ENCODE data around the gene CARNS1.

Gene CARNS1, protein sequence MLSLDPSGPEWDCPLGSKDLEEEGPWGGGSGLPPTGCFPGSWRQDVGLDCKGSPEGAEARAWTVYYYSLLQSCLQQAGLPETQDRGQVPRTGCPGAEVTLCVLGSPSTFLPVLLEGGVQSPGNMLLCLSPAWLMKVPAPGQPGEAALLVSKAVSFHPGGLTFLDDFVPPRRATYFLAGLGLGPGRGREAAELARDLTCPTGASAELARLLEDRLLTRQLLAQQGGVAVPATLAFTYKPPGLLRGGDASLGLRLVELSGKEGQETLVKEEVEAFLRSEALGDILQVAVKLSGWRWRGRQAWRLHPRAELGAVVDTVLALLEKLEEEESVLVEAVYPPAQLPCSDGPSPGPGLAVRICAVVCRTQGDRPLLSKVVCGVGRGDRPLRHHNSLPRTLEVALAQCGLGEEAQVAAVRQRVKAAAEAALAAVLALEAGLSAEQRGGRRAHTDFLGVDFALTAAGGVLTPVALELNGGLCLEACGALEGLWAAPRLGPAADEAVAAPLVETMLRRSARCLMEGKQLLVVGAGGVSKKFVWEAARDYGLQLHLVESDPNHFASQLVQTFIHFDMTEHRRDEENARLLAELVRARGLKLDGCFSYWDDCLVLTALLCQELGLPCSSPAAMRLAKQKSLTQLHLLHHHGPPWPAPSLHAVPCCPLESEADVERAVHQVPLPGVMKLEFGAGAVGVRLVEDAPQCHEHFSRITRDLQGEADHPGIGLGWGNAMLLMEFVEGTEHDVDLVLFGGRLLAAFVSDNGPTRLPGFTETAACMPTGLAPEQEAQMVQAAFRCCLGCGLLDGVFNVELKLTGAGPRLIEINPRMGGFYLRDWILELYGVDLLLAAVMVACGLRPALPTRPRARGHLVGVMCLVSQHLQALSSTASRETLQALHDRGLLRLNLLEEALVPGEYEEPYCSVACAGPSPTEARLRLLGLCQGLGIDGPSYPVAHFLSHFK

GRCh38 chr11:67415501-67416304 lies at the start of gene CARNS1:
Gene CARNS1 (plus strand): TSS chr11:67415678. CDS start chr11:67416200, 522 bp downstream.
- peak within 1 kb of the TSS in 3 of 10 experiments; percentile 12 to 23 (median 18); a peak in 4 of 20 replicates for H3K4me3 ChIP-seq
- H3K4me1 ChIP-seq: peaks cover 66 to 100% (median 94%) of the 10 kb centered on the region in 10 experiments
- no peaks in the 10 kb centered on the region for H3K9me3 ChIP-seq (replicated peaks in 1 of 11)
- H4K20me1 ChIP-seq: peaks cover 0 to 54% (median 0%) of the 10 kb centered on the region in 11 experiments; a peak in 10 of 22 replicates
- no peak for TF ChIP-seq Cebpa-rat (IDR thresholded peaks at IDR 0.05)
- H3K27ac ChIP-seq: peak within 1 kb of the TSS in 1 of 11 experiments; percentile 59; a peak in 3 of 22 replicates
- H3K36me3 ChIP-seq: no peaks in the 10 kb centered on the region
- peaks cover 16 to 51% (median 31%) of the 10 kb centered on the region in 11 experiments for H3K27me3 ChIP-seq
- peak within 1 kb of the TSS; percentile 77 to 100 (median 99) for H3K4me2 ChIP-seq
- H3K9ac ChIP-seq: peak within 1 kb of the TSS in 7 of 11 experiments; percentile 15 to 90 (median 28); a peak in 9 of 22 replicates

DNA sequence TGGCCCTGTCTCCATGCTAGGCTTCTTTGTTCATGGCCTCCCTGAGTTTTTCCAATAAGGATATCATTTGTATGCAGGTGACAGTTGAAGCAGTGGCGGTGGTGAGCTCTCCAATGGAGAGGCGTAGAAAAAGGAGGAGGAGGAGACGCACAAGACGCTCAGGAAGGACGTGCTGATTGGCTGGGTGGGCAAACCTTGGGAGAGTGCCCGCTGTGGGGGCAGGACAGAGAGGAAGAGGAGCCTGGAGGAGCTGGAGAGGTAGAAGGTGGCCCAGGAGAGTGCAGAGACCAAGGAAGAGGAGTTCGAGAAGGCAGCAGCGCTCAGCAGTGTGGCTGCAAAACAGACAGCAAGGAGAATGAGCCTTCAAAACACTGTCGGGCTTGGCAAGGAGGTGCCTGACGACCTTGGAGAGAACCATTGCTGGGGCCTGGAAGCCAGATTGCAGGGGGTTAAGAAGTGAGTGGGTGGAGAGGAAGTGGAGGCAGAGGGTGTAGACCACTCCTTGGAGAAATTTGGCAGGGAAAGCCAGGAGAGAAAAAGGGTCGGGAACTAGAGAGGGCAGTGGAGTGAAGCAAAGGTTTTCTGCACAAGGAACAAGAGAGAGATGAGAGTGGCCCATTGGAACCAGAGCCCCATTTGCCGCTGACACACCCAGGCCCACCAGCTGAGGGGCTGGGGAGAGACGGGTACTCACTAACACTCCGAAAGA lies 49.6 kb upstream of the CARNS1 start:
- Histone ChIP-seq H3K9ac (no peak overlapping the region), H3K36me3 (peaks cover 0 to 6% (median 0%) of the 10 kb centered on the region in 11 experiments; a peak in 2 of 22 replicates), H3K27ac (no peak overlapping the region), H3K4me3 (no peak overlapping the region), H3K27me3 (peaks cover 0 to 23% (median 13%) of the 10 kb centered on the region in 11 experiments; a peak in 11 of 22 replicates), H3K4me2 (peak overlapping the region; percentile 76 to 99 (median 82)), H4K20me1 (peaks cover 0 to 48% (median 1%) of the 10 kb centered on the region in 11 experiments; a peak in 9 of 22 replicates), H3K9me3 (replicated peaks in 1 of 11) (no peaks in the 10 kb centered on the region), H3K4me1 (peaks cover 57 to 73% (median 70%) of the 10 kb centered on the region in 10 experiments)
- TF ChIP-seq Cebpa-rat (IDR thresholded peaks at IDR 0.05): no peak

- H3K4me1 ChIP-seq: peaks cover 64 to 80% (median 77%) of the 10 kb centered on the region in 10 experiments
These were observed 48.9 kb upstream of the CARNS1 start for GRCh38 chr11:67366546-67366945.

DNA sequence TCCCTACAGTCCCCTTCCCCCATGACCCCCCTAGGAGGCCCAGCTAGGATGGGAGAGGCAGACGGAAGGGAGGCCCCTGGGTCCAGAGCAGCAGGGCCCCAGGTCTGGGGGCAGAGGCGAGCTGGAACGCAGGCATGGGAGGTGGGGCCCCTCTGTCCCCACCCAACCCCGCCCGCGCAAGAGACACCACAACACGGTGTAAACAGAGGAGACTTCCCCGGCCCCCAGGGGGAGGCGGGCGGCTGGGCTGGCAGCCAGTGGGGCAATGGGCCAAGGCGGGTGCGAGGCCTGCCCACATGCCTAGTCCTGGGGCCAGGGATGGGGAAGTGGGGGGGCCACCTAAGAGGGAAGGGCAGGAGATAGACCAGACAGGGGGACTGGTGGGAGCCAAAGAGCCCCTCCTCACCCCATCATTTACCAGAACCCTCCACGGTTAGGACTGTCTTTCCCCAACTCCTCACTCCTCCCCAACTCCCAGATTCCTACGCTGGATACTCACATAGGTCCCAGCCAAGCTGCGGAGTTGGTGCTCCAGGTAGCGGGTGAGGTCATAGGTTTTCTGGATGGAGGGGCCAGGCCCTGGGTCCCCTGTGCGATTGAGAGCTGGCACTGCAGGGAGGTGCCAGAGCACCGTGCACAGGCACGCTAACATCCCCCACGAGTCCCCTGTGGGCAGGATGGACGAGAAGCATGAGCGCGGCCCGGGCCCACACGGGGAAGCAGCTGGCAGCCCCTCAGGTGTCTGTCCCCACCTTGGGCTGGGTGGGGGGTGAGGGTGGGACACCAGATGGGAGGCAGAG lies 48.3 kb upstream of the CARNS1 start:
- H3K4me1 ChIP-seq: peaks cover 70 to 86% (median 83%) of the 10 kb centered on the region in 10 experiments
- no peak for TF ChIP-seq Cebpa-rat (IDR thresholded peaks at IDR 0.05)

More at GRCh38 chr11:67366546-67366945, 48.9 kb upstream of the CARNS1 start:
- H3K36me3 ChIP-seq: peaks cover 0 to 6% (median 0%) of the 10 kb centered on the region in 11 experiments; a peak in 2 of 22 replicates
- H3K27me3 ChIP-seq: peaks cover under 1 to 27% (median 15%) of the 10 kb centered on the region in 11 experiments; a peak in 15 of 22 replicates
- H4K20me1 ChIP-seq: peaks cover 0 to 54% (median 8%) of the 10 kb centered on the region in 11 experiments; a peak in 11 of 22 replicates
- H3K4me3 ChIP-seq: no peak overlapping the region
- no peak for TF ChIP-seq Cebpa-rat (IDR thresholded peaks at IDR 0.05)
- no peak overlapping the region for H3K9ac ChIP-seq
- no peak overlapping the region for H3K27ac ChIP-seq
- peak overlapping the region; percentile 76 to 99 (median 82) for H3K4me2 ChIP-seq
- no peaks in the 10 kb centered on the region for H3K9me3 ChIP-seq (replicated peaks in 1 of 11)

DNA sequence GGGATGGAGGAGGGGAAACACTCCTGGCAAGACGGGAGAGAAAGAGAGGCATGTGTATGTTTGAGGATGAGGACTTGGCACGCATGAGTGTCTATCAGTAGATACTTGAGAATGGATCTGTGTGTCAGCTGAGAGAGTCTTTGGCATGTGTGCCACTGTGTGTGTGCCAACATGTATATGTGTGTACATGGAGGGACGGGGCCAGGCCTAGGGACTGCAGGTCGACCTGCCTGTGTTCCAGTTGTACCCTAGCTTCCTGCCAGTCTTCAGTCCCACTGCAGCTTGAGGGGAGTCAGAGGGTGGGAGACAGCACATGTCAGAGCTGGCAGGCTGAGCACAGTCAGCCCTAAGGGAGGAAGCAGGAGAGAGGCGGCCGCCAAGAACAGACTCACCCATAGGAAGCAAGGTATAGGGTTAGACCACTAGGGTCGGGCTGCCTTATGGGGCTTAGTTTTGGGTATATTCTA lies 47.7 kb upstream of the CARNS1 start:
- H3K4me2 ChIP-seq: peak overlapping the region; percentile 76 to 99 (median 82)
- H3K9me3 ChIP-seq (replicated peaks in 1 of 11): no peaks in the 10 kb centered on the region
- peaks cover 0 to 55% (median 14%) of the 10 kb centered on the region in 11 experiments; a peak in 12 of 22 replicates for H4K20me1 ChIP-seq
- TF ChIP-seq Cebpa-rat (IDR thresholded peaks at IDR 0.05): no peak
- H3K9ac ChIP-seq: no peak overlapping the region
- no peak overlapping the region for H3K4me3 ChIP-seq
- H3K4me1 ChIP-seq: peaks cover 71 to 88% (median 85%) of the 10 kb centered on the region in 10 experiments
- H3K27ac ChIP-seq: no peak overlapping the region
- peaks cover 0 to 6% (median 0%) of the 10 kb centered on the region in 11 experiments; a peak in 2 of 22 replicates for H3K36me3 ChIP-seq
- H3K27me3 ChIP-seq: peaks cover 8 to 38% (median 21%) of the 10 kb centered on the region in 11 experiments; a peak in 20 of 22 replicates

More for the DNA sequence above, 48.3 kb upstream of the CARNS1 start:
- H3K27ac ChIP-seq: no peak overlapping the region
- peaks cover 6 to 33% (median 19%) of the 10 kb centered on the region in 11 experiments; a peak in 20 of 22 replicates for H3K27me3 ChIP-seq
- H3K36me3 ChIP-seq: peaks cover 0 to 6% (median 0%) of the 10 kb centered on the region in 11 experiments; a peak in 2 of 22 replicates
- no peaks in the 10 kb centered on the region for H3K9me3 ChIP-seq (replicated peaks in 1 of 11)
- peak overlapping the region; percentile 76 to 99 (median 82) for H3K4me2 ChIP-seq
- no peak overlapping the region for H3K9ac ChIP-seq
- peaks cover 0 to 55% (median 14%) of the 10 kb centered on the region in 11 experiments; a peak in 12 of 22 replicates for H4K20me1 ChIP-seq
- no peak overlapping the region for H3K4me3 ChIP-seq

DNA sequence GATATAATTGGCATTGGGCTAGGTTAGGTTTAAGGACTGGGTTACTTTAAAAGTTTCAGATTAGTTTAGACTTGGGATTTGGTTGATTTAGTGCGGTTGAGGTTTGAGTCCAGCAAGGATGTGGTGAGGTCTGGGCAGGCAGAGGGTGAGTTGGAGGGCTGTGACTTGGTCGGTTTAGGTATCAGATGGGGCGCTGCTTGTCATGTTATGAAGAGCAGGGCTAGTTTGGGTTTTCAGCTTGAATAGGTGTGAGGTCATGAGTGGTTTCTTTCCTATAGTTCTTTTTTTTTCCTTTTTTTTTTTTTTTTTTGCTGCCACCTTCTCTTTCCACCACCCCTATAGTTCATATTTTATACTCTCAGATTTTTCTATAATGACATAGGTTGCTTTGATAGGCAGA lies 46.9 kb upstream of the CARNS1 start:
- no peak for TF ChIP-seq Cebpa-rat (IDR thresholded peaks at IDR 0.05)
- Histone ChIP-seq H3K9me3 (replicated peaks in 1 of 11) (no peaks in the 10 kb centered on the region), H3K4me3 (no peak overlapping the region), H3K27ac (no peak overlapping the region), H3K9ac (no peak overlapping the region), H3K4me1 (peaks cover 71 to 92% (median 88%) of the 10 kb centered on the region in 10 experiments), H4K20me1 (peaks cover 0 to 55% (median 14%) of the 10 kb centered on the region in 11 experiments; a peak in 12 of 22 replicates), H3K4me2 (peak overlapping the region; percentile 76 to 99 (median 82)), H3K27me3 (peaks cover 8 to 46% (median 28%) of the 10 kb centered on the region in 11 experiments; a peak in 20 of 22 replicates), H3K36me3 (peaks cover 0 to 6% (median 0%) of the 10 kb centered on the region in 11 experiments; a peak in 2 of 22 replicates)

Data from BLaER1 treated with 17β-estradiol and CSF1 and Interleukin-3, amounts not matched to agents 10 nM and 100 nM (cell line).